GM12874 (cell line): Measurements from ENCODE around the gene NPFFR2.

Experiments used
- CTCF ChIP-seq: IDR thresholded peaks from 2 replicates; pipeline ENCODE4 v1.5.1; 2011; ENCODE audit warnings: low read depth, mild to moderate bottlenecking, control low read depth, low read length, moderate library complexity; ENCODE audit not compliant: insufficient read depth

NPFFR2 gene

GRCh38 chr4:72084587-72085011, 52.8 kb downstream of the NPFFR2 start:
- no peak for TF ChIP-seq CTCF

GRCh38 chr4:72094059-72094797, 62.4 kb downstream of the NPFFR2 start:
- no peak for TF ChIP-seq CTCF

- no peak for TF ChIP-seq CTCF
Measured at GRCh38 chr4:72107456-72107855, 75.7 kb downstream of the NPFFR2 start.

GRCh38 chr4:72109364-72109763, 77.6 kb downstream of the NPFFR2 start:
- no peak for TF ChIP-seq CTCF

GRCh38 chr4:72109959-72110497, 78.2 kb downstream of the NPFFR2 start:
- no peak for TF ChIP-seq CTCF

- TF ChIP-seq CTCF, result no peak
Measured at GRCh38 chr4:72110886-72111285, 79.1 kb downstream of the NPFFR2 start.

GRCh38 chr4:72111863-72112262, 80.1 kb downstream of the NPFFR2 start:
- TF ChIP-seq CTCF, result no peak
